Endothelial cell of umbilical vein (primary cell): ENCODE results near the gene TRAPPC10.
"Not testable (repeated sequence)": the region's sequence is repeated elsewhere in the genome, so short reads cannot be mapped to it uniquely, and the experiment has no call there.

Experiments
- EZH2 ChIP-seq: IDR thresholded peaks from 2 replicates; pipeline ENCODE4 v1.6.1; 2012; ENCODE audit warnings: borderline replicate concordance, low read depth, mild to moderate bottlenecking, moderate library complexity, low read length, inconsistent platforms; ENCODE audit not compliant: severe bottlenecking
- FOS ChIP-seq: IDR thresholded peaks from 2 replicates; pipeline ENCODE4 v1.6.1; 2011; ENCODE audit warnings: mild to moderate bottlenecking, low read length, moderate library complexity, borderline replicate concordance; ENCODE audit not compliant: insufficient read depth
- GATA2 ChIP-seq: IDR thresholded peaks from 2 replicates; pipeline ENCODE4 v1.7.0; 2011; ENCODE audit warnings: low read depth, mild to moderate bottlenecking, moderate library complexity, mixed read lengths, low read length; ENCODE audit not compliant: insufficient read length, insufficient read depth
- JUN ChIP-seq: IDR thresholded peaks from 2 replicates; pipeline ENCODE4 v1.6.1; 2011; ENCODE audit warnings: borderline replicate concordance, low read depth; ENCODE audit not compliant: insufficient read length, insufficient read depth
- MYC ChIP-seq: IDR thresholded peaks from one replicate; pipeline ENCODE4 v1.6.1; 2011; ENCODE audit warnings: mild to moderate bottlenecking, low read depth, low read length
- POLR2A ChIP-seq: IDR thresholded peaks from 2 replicates; pipeline ENCODE4 v1.6.1; 2012; ENCODE audit warnings: low read depth, mild to moderate bottlenecking, control low read depth, low read length
- POLR2AphosphoS5 ChIP-seq: IDR thresholded peaks from 2 replicates; pipeline ENCODE4 v1.6.1; 2012; ENCODE audit warnings: low read depth, mild to moderate bottlenecking, control low read depth, low read length, moderate library complexity; ENCODE audit not compliant: insufficient read depth
- TF ChIP-seq, protein P1 (sequence below), 2 donors: IDR thresholded peaks; 1 replicate in 1 of 2; 2 replicates in 1 of 2; pipeline ENCODE4 v1.5.1; 2011; ENCODE audit warnings: low read length in 2 of 2, mild to moderate bottlenecking in 2 of 2, moderate library complexity in 2 of 2, control low read depth in 1 of 2, inconsistent platforms in 1 of 2, low read depth in 1 of 2; ENCODE audit not compliant: insufficient read depth in 1 of 2; ENCODE audit errors: extremely low read depth in 1 of 2
- TF ChIP-seq, protein P2 (sequence below): IDR thresholded peaks from 2 replicates; pipeline ENCODE4 v1.6.1; 2011; ENCODE audit not compliant: insufficient read depth, insufficient read length

DNA sequence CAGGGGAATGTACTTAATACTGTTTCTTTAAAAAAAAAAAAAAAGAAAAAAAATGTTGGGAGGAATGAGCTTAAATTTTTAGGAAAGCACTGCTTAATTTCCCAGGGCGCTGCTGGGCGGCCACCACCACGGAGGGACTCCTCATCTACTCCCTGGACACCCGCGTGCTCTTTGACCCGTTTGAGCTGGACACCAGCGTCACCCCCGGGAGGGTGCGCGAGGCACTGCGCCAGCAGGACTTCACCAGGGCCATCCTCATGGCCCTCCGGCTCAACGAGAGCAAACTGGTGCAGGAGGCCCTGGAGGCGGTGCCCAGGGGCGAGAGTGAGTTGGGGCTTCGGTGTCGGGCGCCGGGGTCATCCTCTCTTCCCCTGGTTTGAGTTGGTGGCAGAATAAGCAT is 115.7 kb downstream of the TRAPPC10 start:
- TF ChIP-seq, protein P1, sequence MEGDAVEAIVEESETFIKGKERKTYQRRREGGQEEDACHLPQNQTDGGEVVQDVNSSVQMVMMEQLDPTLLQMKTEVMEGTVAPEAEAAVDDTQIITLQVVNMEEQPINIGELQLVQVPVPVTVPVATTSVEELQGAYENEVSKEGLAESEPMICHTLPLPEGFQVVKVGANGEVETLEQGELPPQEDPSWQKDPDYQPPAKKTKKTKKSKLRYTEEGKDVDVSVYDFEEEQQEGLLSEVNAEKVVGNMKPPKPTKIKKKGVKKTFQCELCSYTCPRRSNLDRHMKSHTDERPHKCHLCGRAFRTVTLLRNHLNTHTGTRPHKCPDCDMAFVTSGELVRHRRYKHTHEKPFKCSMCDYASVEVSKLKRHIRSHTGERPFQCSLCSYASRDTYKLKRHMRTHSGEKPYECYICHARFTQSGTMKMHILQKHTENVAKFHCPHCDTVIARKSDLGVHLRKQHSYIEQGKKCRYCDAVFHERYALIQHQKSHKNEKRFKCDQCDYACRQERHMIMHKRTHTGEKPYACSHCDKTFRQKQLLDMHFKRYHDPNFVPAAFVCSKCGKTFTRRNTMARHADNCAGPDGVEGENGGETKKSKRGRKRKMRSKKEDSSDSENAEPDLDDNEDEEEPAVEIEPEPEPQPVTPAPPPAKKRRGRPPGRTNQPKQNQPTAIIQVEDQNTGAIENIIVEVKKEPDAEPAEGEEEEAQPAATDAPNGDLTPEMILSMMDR (IDR thresholded peaks at IDR 0.05; ENCODE audit: extremely low read depth in 1 of 2, insufficient read depth in 1 of 2, low read depth in 1 of 2, low read length in 2 of 2), result not testable (repeated sequence)
- not testable (repeated sequence) for TF ChIP-seq POLR2A, POLR2AphosphoS5, GATA2, MYC, JUN, EZH2, FOS
- TF ChIP-seq, protein P2, sequence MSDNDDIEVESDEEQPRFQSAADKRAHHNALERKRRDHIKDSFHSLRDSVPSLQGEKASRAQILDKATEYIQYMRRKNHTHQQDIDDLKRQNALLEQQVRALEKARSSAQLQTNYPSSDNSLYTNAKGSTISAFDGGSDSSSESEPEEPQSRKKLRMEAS, result not testable (repeated sequence)
